T-cell (primary cell): Measurements from ENCODE around the gene ATF7IP. TPM values are rescaled to one million over a fixed set of nuclear protein-coding genes. Genes with fewer than 3 reads are reported as not detected.
"Not testable (repeated sequence)": the region's sequence is repeated elsewhere in the genome, so short reads cannot be mapped to it uniquely, and the experiment has no call there.

Experiments used
- ATAC-seq, 4 experiments: fragments of 200-7000 bp in 3 of 4; fragments of 150-1000 bp in 1 of 4; cut with Tn5 transposase; replicated peaks in 1 of 4; 1 replicate in 3 of 4; 2 replicates in 1 of 4; pipeline ENCODE4 v1.10.0; 2021; ENCODE audit warnings: moderate library complexity in 3 of 4, mild to moderate bottlenecking in 2 of 4, moderate number of reproducible peaks in 1 of 4
- CTCF ChIA-PET, 2 donors: fragments of 300-600 bp; sonication (Branson Sonifier 250); formaldehyde crosslinking; loops; one replicate each; lab custom pipeline; 2022; ENCODE audit warnings: antibody characterized with exemption in 2 of 2; lab: Charles Lee
- POLR2A ChIA-PET, 2 donors: fragments of 300-600 bp; sonication (Branson Sonifier 250); formaldehyde crosslinking; loops; one replicate each; lab custom pipeline; 2022; ENCODE audit warnings: antibody characterized with exemption in 2 of 2; lab: Charles Lee
- DNase-seq, 35 experiments: peaks; one replicate each; pipeline versions ENCODE4 v3.0.0 to v3.0.0-alpha.2; 2013 to 2023
- H3K27ac ChIP-seq: one replicate; pipeline ENCODE4 v1.5.1; 2013; ENCODE audit warnings: low read length
- H3K27me3 ChIP-seq, 2 experiments: replicated peaks in 1 of 2; 1 replicate in 1 of 2; 2 replicates in 1 of 2; pipeline versions ENCODE4 v1.6.1 to v1.7.0; 2013; ENCODE audit warnings: low read length in 1 of 2, mixed read lengths in 1 of 2; ENCODE audit not compliant: control insufficient read depth in 2 of 2, insufficient read depth in 2 of 2; ENCODE audit errors: extremely low read depth in 1 of 2
- H3K36me3 ChIP-seq, 2 donors: 1 replicate in 1 of 2; 2 replicates in 1 of 2; pipeline versions ENCODE4 v1.6.1 to v1.7.0; 2013; ENCODE audit warnings: low read length in 1 of 2; ENCODE audit not compliant: control insufficient read depth in 2 of 2, insufficient read depth in 1 of 2; ENCODE audit errors: extremely low read depth in 1 of 2
- H3K4me1 ChIP-seq, 2 experiments: 1 replicate in 1 of 2; 2 replicates in 1 of 2; pipeline versions ENCODE4 v1.6.1 to v1.7.0; 2013; ENCODE audit warnings: low read length in 2 of 2, mixed read lengths in 1 of 2; ENCODE audit not compliant: insufficient read depth in 2 of 2, control insufficient read depth in 1 of 2; ENCODE audit errors: extremely low read depth in 1 of 2
- H3K4me3 ChIP-seq, 2 donors: 1 replicate in 1 of 2; 2 replicates in 1 of 2; pipeline versions ENCODE4 v1.5.1 to v1.7.0; 2013; ENCODE audit warnings: mild to moderate bottlenecking in 2 of 2, low read length in 1 of 2, moderate library complexity in 1 of 2; ENCODE audit not compliant: control insufficient read depth in 1 of 2; ENCODE audit errors: extremely low read depth in 1 of 2
- H3K9me3 ChIP-seq: 2 replicates; pipeline ENCODE4 v1.7.0; 2013
- H3K27ac Mint-ChIP-seq, 2 donors: one replicate each; pipeline ENCODE4 v1.8.0; 2020 to 2021; ENCODE audit warnings: mild to moderate bottlenecking in 2 of 2, mixed read lengths in 2 of 2
- H3K27me3 Mint-ChIP-seq, 2 donors: one replicate each; pipeline ENCODE4 v1.8.0; 2021 to 2022; ENCODE audit warnings: mixed read lengths in 2 of 2
- H3K36me3 Mint-ChIP-seq: one replicate; pipeline ENCODE4 v1.8.0; 2021; ENCODE audit warnings: mixed read lengths
- H3K4me1 Mint-ChIP-seq, 3 donors: one replicate each; pipeline ENCODE4 v1.8.0; 2020 to 2022; ENCODE audit warnings: mixed read lengths in 3 of 3, mild to moderate bottlenecking in 1 of 3
- H3K4me3 Mint-ChIP-seq, 3 donors: one replicate each; pipeline ENCODE4 v1.8.0; 2020 to 2022; ENCODE audit warnings: mild to moderate bottlenecking in 3 of 3, mixed read lengths in 3 of 3, moderate library complexity in 3 of 3
- H3K9me3 Mint-ChIP-seq, 3 donors: one replicate each; pipeline ENCODE4 v1.8.0; 2020 to 2022; ENCODE audit warnings: mixed read lengths in 3 of 3
- WGBS: methylation state at CpG from one replicate; pipeline ENCODE4 v1.1.5; 2013; ENCODE audit warnings: missing lambda C conversion rate; ENCODE audit not compliant: insufficient coverage; 5-methylcytosine and 5-hydroxymethylcytosine counted together
- total RNA-seq, 35 experiments: library from RNA in 6 of 35; stranded (reverse) in 6 of 35; fragments of 120-200 nt in 1 of 35; gene quantifications; one replicate each; pipeline versions ENCODE4 v1.2.1 to v1.2.4 and lab custom pipeline; 2013 to 2026

Gene ATF7IP
- total RNA-seq, 5 donors from 2014 or later (not counting 1 experiment from before 2014, with no cell fraction given): 112 to 165 (median 147) TPM

- H3K36me3 ChIP-seq: no peaks in the 10 kb centered on the region
- H3K9me3 Mint-ChIP-seq: no peaks in the 10 kb centered on the region
- ATAC-seq (no peak), DNase-seq (no peak)
- no peaks in the 10 kb centered on the region for H3K4me1 ChIP-seq
- no peaks in the 10 kb centered on the region for H3K4me1 Mint-ChIP-seq
- H3K27ac Mint-ChIP-seq: no peak overlapping the region
- H3K36me3 Mint-ChIP-seq: no peaks in the 10 kb centered on the region
- CTCF ChIA-PET: interaction anchor here in 1 of 2 donors (0.6 kb wide), 1 partner anchor 62 kb away, joined by 3 read pairs; no protein-coding TSS in a partner anchor
- POLR2A ChIA-PET: no interaction called here
- no CpG with 5 or more reads among the region's 11 CpGs for WGBS
- no peaks in the 10 kb centered on the region for H3K27me3 ChIP-seq
- H3K27ac ChIP-seq: no peak overlapping the region
- H3K4me3 ChIP-seq: no peak overlapping the region
- no peaks in the 10 kb centered on the region for H3K9me3 ChIP-seq
- no peak overlapping the region for H3K4me3 Mint-ChIP-seq
- H3K27me3 Mint-ChIP-seq: no peaks in the 10 kb centered on the region
Observed at GRCh38 chr12:14325716-14326343, 39.7 kb upstream of the ATF7IP start.

GRCh38 chr12:14326699-14327098 lies 38.8 kb upstream of the ATF7IP start:
- no peaks in the 10 kb centered on the region for H3K4me1 ChIP-seq
- Mint-ChIP-seq H3K36me3 (no peaks in the 10 kb centered on the region), H3K4me3 (no peak overlapping the region), H3K9me3 (peaks cover 0 to under 1% (median under 1%) of the 10 kb centered on the region in 3 donors), H3K4me1 (no peaks in the 10 kb centered on the region), H3K27me3 (no peaks in the 10 kb centered on the region), H3K27ac (no peak overlapping the region)
- H3K27me3 ChIP-seq: no peaks in the 10 kb centered on the region
- H3K27ac ChIP-seq: no peak overlapping the region
- H3K4me3 ChIP-seq: no peak overlapping the region
- H3K36me3 ChIP-seq: no peaks in the 10 kb centered on the region
- no peaks in the 10 kb centered on the region for H3K9me3 ChIP-seq
- POLR2A ChIA-PET: no interaction called here
- CTCF ChIA-PET: interaction anchor here in 1 of 2 donors (0.6 kb wide), 1 partner anchor 61 kb away, joined by 3 read pairs; no protein-coding TSS in a partner anchor
- DNase-seq (no peak), ATAC-seq (no peak)
- 100% methylated on average over 1 of the region's 5 CpGs for WGBS

- CTCF ChIA-PET: no interaction called here
- Histone ChIP-seq H3K27ac (no peak overlapping the region), H3K27me3 (no peaks in the 10 kb centered on the region), H3K9me3 (no peaks in the 10 kb centered on the region), H3K36me3 (no peaks in the 10 kb centered on the region), H3K4me3 (no peak overlapping the region), H3K4me1 (no peaks in the 10 kb centered on the region)
- ATAC-seq (no peak), DNase-seq (no peak)
- Mint-ChIP-seq H3K36me3 (no peaks in the 10 kb centered on the region), H3K4me1 (no peaks in the 10 kb centered on the region), H3K27me3 (no peaks in the 10 kb centered on the region), H3K27ac (no peak overlapping the region), H3K4me3 (no peak overlapping the region), H3K9me3 (peaks cover 0 to 10% (median 9%) of the 10 kb centered on the region in 3 donors)
- POLR2A ChIA-PET: no interaction called here
- WGBS: 33% methylated on average over 1 of the region's 1 CpG
Observed at GRCh38 chr12:14327711-14328110, 37.8 kb upstream of the ATF7IP start.

GRCh38 chr12:14332482-14332881 lies 33.0 kb upstream of the ATF7IP start:
- H3K36me3 Mint-ChIP-seq: peaks cover 2% of the 10 kb centered on the region
- ATAC-seq (no peak), DNase-seq (no peak)
- no peak overlapping the region for H3K4me3 ChIP-seq
- POLR2A ChIA-PET: no interaction called here
- no peaks in the 10 kb centered on the region for H3K27me3 Mint-ChIP-seq
- H3K4me1 Mint-ChIP-seq: no peaks in the 10 kb centered on the region
- CTCF ChIA-PET: interaction anchor here in 1 of 2 donors (0.6 kb wide), 1 partner anchor 1557 kb away, joined by 3 read pairs; no protein-coding TSS in a partner anchor
- no peaks in the 10 kb centered on the region for H3K4me1 ChIP-seq
- no peaks in the 10 kb centered on the region for H3K27me3 ChIP-seq
- no peak overlapping the region for H3K27ac Mint-ChIP-seq
- 100% methylated on average over 3 of the region's 5 CpGs for WGBS
- no peak overlapping the region for H3K27ac ChIP-seq
- peaks cover 8 to 23% (median 22%) of the 10 kb centered on the region in 3 donors for H3K9me3 Mint-ChIP-seq
- H3K36me3 ChIP-seq: no peaks in the 10 kb centered on the region
- H3K9me3 ChIP-seq: no peaks in the 10 kb centered on the region
- H3K4me3 Mint-ChIP-seq: no peak overlapping the region

GRCh38 chr12:14340371-14340770 lies 25.1 kb upstream of the ATF7IP start:
- H3K4me1 Mint-ChIP-seq: no peaks in the 10 kb centered on the region
- Histone ChIP-seq H3K4me1 (no peaks in the 10 kb centered on the region), H3K27me3 (no peaks in the 10 kb centered on the region), H3K9me3 (peaks cover 5% of the 10 kb centered on the region), H3K36me3 (no peaks in the 10 kb centered on the region), H3K4me3 (no peak overlapping the region), H3K27ac (no peak overlapping the region)
- H3K27ac Mint-ChIP-seq: no peak overlapping the region
- CTCF ChIA-PET: no interaction called here
- H3K36me3 Mint-ChIP-seq: peaks cover 4% of the 10 kb centered on the region
- DNase-seq (no peak), ATAC-seq (no peak)
- no peaks in the 10 kb centered on the region for H3K27me3 Mint-ChIP-seq
- no peak overlapping the region for H3K4me3 Mint-ChIP-seq
- H3K9me3 Mint-ChIP-seq: peaks cover 12 to 41% (median 37%) of the 10 kb centered on the region in 3 donors
- POLR2A ChIA-PET: no interaction called here

GRCh38 chr12:14351524-14351923 lies 14.0 kb upstream of the ATF7IP start:
- H3K27ac Mint-ChIP-seq, H3K9me3 ChIP-seq, H3K4me1 ChIP-seq, ATAC-seq, CTCF ChIA-PET, H3K27me3 Mint-ChIP-seq, H3K36me3 ChIP-seq, H3K4me3 ChIP-seq, DNase-seq, H3K4me3 Mint-ChIP-seq, H3K27me3 ChIP-seq, POLR2A ChIA-PET, H3K4me1 Mint-ChIP-seq, H3K27ac ChIP-seq: not testable (repeated sequence)
- peaks cover 23% of the 10 kb centered on the region for H3K36me3 Mint-ChIP-seq
- 100% methylated on average over 3 of the region's 4 CpGs for WGBS
- H3K9me3 Mint-ChIP-seq: peaks cover 16 to 35% (median 17%) of the 10 kb centered on the region in 3 donors
